ENCODE results near the gene DIS3L.
"Not testable (repeated sequence)": the region's sequence is repeated elsewhere in the genome, so short reads cannot be mapped to it uniquely, and the experiment has no call there.

DIS3L gene

DNA sequence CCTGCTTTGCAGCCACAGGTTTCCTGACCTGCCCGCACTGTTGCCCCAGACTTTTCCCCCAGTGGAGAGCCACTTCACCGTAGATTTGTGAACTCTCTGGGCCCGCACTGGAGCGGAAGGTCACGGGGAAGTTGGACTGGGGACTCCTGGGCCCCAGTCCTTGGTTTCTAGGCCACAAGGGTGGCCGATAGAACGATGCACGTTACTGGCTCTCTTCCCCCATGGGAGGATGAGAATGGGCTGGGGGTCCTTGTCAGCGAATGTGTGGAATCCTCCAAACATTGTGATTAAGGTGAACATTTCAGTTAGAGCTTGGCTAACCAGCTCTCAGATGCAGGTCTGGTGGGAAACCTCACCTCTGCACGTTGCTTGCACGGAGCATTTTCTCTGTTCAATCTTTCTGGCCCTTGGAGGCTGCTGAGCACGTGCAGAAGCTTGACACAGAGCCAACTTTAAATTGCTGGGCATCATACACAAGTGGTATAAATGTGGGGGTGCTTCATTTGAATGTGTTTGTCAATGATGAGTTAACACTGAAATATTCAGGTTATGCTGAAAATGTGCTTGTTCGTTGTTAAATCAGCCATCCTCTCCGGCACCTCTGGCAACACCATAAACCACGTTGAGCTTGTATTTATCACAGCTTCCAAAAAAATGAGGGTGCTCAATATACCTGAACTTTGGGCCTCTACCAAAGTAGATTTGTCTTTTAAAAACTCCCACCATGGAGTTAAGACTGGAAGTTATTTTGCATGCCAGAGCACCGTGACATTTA is 976 bp downstream of the DIS3L start:
- Histone ChIP-seq H3K36me3 (peaks cover 12% of the 10 kb centered on the region), H3K9me3 (no peaks in the 10 kb centered on the region), H3K4me1 (ENCODE audit: control insufficient read depth in 1 of 2, insufficient read depth in 1 of 2, low read depth in 1 of 2, low read length in 1 of 2) (peaks cover 22 to 25% of the 10 kb centered on the region in 2 experiments), H3K4me3 (ENCODE audit: low read depth in 1 of 2, low read length in 1 of 2) (peak overlapping the region; percentile 64), H3K27me3 (no peaks in the 10 kb centered on the region), H3K27ac (peak overlapping the region; percentile 83)
- TF ChIP-seq, protein P1, sequence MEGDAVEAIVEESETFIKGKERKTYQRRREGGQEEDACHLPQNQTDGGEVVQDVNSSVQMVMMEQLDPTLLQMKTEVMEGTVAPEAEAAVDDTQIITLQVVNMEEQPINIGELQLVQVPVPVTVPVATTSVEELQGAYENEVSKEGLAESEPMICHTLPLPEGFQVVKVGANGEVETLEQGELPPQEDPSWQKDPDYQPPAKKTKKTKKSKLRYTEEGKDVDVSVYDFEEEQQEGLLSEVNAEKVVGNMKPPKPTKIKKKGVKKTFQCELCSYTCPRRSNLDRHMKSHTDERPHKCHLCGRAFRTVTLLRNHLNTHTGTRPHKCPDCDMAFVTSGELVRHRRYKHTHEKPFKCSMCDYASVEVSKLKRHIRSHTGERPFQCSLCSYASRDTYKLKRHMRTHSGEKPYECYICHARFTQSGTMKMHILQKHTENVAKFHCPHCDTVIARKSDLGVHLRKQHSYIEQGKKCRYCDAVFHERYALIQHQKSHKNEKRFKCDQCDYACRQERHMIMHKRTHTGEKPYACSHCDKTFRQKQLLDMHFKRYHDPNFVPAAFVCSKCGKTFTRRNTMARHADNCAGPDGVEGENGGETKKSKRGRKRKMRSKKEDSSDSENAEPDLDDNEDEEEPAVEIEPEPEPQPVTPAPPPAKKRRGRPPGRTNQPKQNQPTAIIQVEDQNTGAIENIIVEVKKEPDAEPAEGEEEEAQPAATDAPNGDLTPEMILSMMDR (IDR thresholded peaks at IDR 0.05): no peak

- H3K9me3 ChIP-seq: no peaks in the 10 kb centered on the region
- no peaks in the 10 kb centered on the region for H3K27me3 ChIP-seq
- H3K4me1 ChIP-seq (ENCODE audit: control insufficient read depth in 1 of 2, insufficient read depth in 1 of 2, low read depth in 1 of 2, low read length in 1 of 2): peaks cover 22 to 25% of the 10 kb centered on the region in 2 experiments
- H3K27ac ChIP-seq: peak overlapping the region; percentile 83
- TF ChIP-seq, protein P1 (IDR thresholded peaks at IDR 0.05): no peak
- H3K4me3 ChIP-seq (ENCODE audit: low read depth in 1 of 2, low read length in 1 of 2): no peak overlapping the region
- peaks cover 12% of the 10 kb centered on the region for H3K36me3 ChIP-seq
Measured at GRCh38 chr15:66294932-66295235, 1.5 kb downstream of the DIS3L start.

GRCh38 chr15:66296186-66296585 is 2.8 kb downstream of the DIS3L start:
- no peaks in the 10 kb centered on the region for H3K27me3 ChIP-seq
- H3K9me3 ChIP-seq: no peaks in the 10 kb centered on the region
- TF ChIP-seq, protein P1 (IDR thresholded peaks at IDR 0.05): no peak
- peaks cover 22 to 25% of the 10 kb centered on the region in 2 experiments for H3K4me1 ChIP-seq (ENCODE audit: control insufficient read depth in 1 of 2, insufficient read depth in 1 of 2, low read depth in 1 of 2, low read length in 1 of 2)
- no peak overlapping the region for H3K27ac ChIP-seq
- no peak overlapping the region for H3K4me3 ChIP-seq (ENCODE audit: low read depth in 1 of 2, low read length in 1 of 2)
- H3K36me3 ChIP-seq: peaks cover 19% of the 10 kb centered on the region

DNA sequence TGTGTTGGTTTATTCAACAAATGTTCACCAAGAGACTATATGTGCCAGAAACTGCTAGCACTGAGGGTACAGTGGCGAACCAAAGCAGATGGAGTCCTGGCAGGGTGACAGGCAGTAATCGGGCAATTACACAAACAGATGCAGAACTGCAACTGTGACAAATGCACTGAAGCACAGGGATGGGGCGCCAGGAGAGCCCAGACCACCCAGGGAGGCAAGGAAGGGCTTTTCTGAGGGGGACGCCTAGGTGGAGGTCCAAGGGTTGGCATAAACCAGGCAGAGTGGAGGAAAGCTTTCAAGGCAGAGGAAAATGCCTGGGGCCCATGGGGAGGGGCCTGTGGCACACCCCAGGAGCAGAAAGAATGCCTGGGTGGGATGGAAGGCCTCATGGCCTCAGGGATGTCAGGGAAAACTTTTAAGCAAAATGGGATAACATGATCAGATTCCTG is 5.5 kb downstream of the DIS3L start:
- no peak overlapping the region for H3K4me3 ChIP-seq (ENCODE audit: low read depth in 1 of 2, low read length in 1 of 2)
- peaks cover 13 to 14% of the 10 kb centered on the region in 2 experiments for H3K4me1 ChIP-seq (ENCODE audit: control insufficient read depth in 1 of 2, insufficient read depth in 1 of 2, low read depth in 1 of 2, low read length in 1 of 2)
- H3K27me3 ChIP-seq: no peaks in the 10 kb centered on the region
- TF ChIP-seq, protein P1 (IDR thresholded peaks at IDR 0.05): no peak
- no peaks in the 10 kb centered on the region for H3K9me3 ChIP-seq
- no peak overlapping the region for H3K27ac ChIP-seq
- H3K36me3 ChIP-seq: peaks cover 32% of the 10 kb centered on the region

GRCh38 chr15:66302489-66303278 is 9.3 kb downstream of the DIS3L start:
- TF ChIP-seq, protein P1 (IDR thresholded peaks at IDR 0.05): no peak
- no peak overlapping the region for H3K4me3 ChIP-seq (ENCODE audit: low read depth in 1 of 2, low read length in 1 of 2)
- H3K36me3 ChIP-seq: peaks cover 55% of the 10 kb centered on the region
- H3K9me3 ChIP-seq: no peaks in the 10 kb centered on the region
- no peaks in the 10 kb centered on the region for H3K27me3 ChIP-seq
- no peak overlapping the region for H3K27ac ChIP-seq
- no peaks in the 10 kb centered on the region for H3K4me1 ChIP-seq (ENCODE audit: control insufficient read depth in 1 of 2, insufficient read depth in 1 of 2, low read depth in 1 of 2, low read length in 1 of 2)

DNA sequence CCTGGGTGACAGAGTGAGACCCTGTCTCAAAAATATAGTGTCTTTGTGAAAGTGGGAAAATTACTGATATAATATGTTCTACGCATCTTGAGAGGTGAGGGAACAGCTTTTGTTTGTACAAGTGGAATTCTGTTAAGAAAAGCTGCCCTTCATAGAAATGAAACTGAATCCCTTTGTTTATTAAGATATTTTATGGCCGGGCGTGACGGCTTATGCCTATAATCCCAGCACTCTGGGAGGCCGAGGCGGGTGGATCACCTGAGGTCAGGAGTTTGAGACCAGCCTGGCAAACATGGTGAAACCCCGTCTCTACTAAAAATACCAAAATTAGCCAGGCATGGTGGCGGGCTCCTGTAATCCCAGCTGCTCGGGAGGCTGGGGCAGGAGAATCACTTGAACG is 11.1 kb downstream of the DIS3L start:
- not testable (repeated sequence) for H3K4me3 ChIP-seq (ENCODE audit: low read depth in 1 of 2, low read length in 1 of 2); H3K9me3 ChIP-seq; H3K4me1 ChIP-seq (ENCODE audit: control insufficient read depth in 1 of 2, insufficient read depth in 1 of 2, low read depth in 1 of 2, low read length in 1 of 2); H3K27ac ChIP-seq; H3K27me3 ChIP-seq
- peaks cover 57% of the 10 kb centered on the region for H3K36me3 ChIP-seq
